GM18951 (cell line): Measurements from ENCODE around the gene PHF2.

ENCODE experiments used
- POLR2A ChIP-seq: IDR thresholded peaks from 4 replicates; pipeline ENCODE4 v1.6.1; 2011; ENCODE audit warnings: mild to moderate bottlenecking; ENCODE audit not compliant: insufficient read length, insufficient read depth; ENCODE audit errors: extremely low read depth
- in situ Hi-C: fragments of 300-500 bp; cut with MboI; formaldehyde crosslinking; loops from one replicate; pipeline ENCODE4 v1.12.0; 2022; ENCODE audit warnings: low sequenced_read_pairs, mixed read lengths, inconsistent platforms; ENCODE audit not compliant: unreplicated experiment

Gene PHF2

GRCh38 chr9:93576258-93577077 is at the start of gene PHF2:
TSS of gene PHF2 (plus strand) at chr9:93576584. CDS start at chr9:93576774, 190 bp downstream.
- peak; percentile 55 for TF ChIP-seq POLR2A
- in situ Hi-C loops, result no loop called here

- no peak for TF ChIP-seq POLR2A
- in situ Hi-C loops, result no loop called here
Measured at GRCh38 chr9:93531374-93531773, 45.0 kb upstream of the PHF2 start.

GRCh38 chr9:93532141-93532540 is 44.2 kb upstream of the PHF2 start:
- in situ Hi-C loops, result no loop called here
- no peak for TF ChIP-seq POLR2A

- TF ChIP-seq POLR2A, result no peak
- in situ Hi-C loops, result no loop called here
Measured at GRCh38 chr9:93533863-93534262, 42.5 kb upstream of the PHF2 start.

- in situ Hi-C loops, result no loop called here
- no peak for TF ChIP-seq POLR2A
Measured at GRCh38 chr9:93536167-93536566, 40.2 kb upstream of the PHF2 start.

- no peak for TF ChIP-seq POLR2A
- in situ Hi-C loops, result no loop called here
Measured at GRCh38 chr9:93536874-93537273, 39.5 kb upstream of the PHF2 start.

GRCh38 chr9:93540305-93540704 is 36.1 kb upstream of the PHF2 start:
- no peak for TF ChIP-seq POLR2A
- in situ Hi-C loops, result no loop called here

- in situ Hi-C loops, result no loop called here
- no peak for TF ChIP-seq POLR2A
Measured at GRCh38 chr9:93541005-93541404, 35.4 kb upstream of the PHF2 start.

GRCh38 chr9:93541581-93542349 is 34.6 kb upstream of the PHF2 start:
- in situ Hi-C loops, result no loop called here
- TF ChIP-seq POLR2A, result no peak

GRCh38 chr9:93543117-93543516 is 33.3 kb upstream of the PHF2 start:
- in situ Hi-C loops, result no loop called here
- no peak for TF ChIP-seq POLR2A

GRCh38 chr9:93546356-93546755 is 30.0 kb upstream of the PHF2 start:
- in situ Hi-C loops, result no loop called here
- no peak for TF ChIP-seq POLR2A

GRCh38 chr9:93549611-93550010 is 26.8 kb upstream of the PHF2 start:
- no peak for TF ChIP-seq POLR2A
- in situ Hi-C loops, result loop anchor here (25.0 kb wide), 1 partner anchor 387 kb away; no protein-coding TSS in a partner anchor

GRCh38 chr9:93552923-93553322 is 23.5 kb upstream of the PHF2 start:
- in situ Hi-C loops, result loop anchor here (25.0 kb wide), 1 partner anchor 391 kb away; no protein-coding TSS in a partner anchor
- no peak for TF ChIP-seq POLR2A

GRCh38 chr9:93555370-93555769 is 21.0 kb upstream of the PHF2 start:
- in situ Hi-C loops, result loop anchor here (25.0 kb wide), 1 partner anchor 393 kb away; no protein-coding TSS in a partner anchor
- TF ChIP-seq POLR2A, result no peak
